ENCODE results near the gene DMRT2. TPM values are rescaled to one million over a fixed set of nuclear protein-coding genes. Genes with fewer than 3 reads are reported as not detected.

DMRT2 gene
- total and polyA plus RNA-seq, 2 of the 8 experiments (the other 6 are each of a cell fraction or from before 2014, with no cell fraction given): 0.29 to 0.93 TPM

- no peak for TF ChIP-seq KDM4A (IDR thresholded peaks at IDR 0.05; ENCODE audit: low read depth, low read length, severe bottlenecking)
- TF ChIP-seq TBP (IDR thresholded peaks at IDR 0.05; ENCODE audit: low read depth, low read length): no peak
- no peak for TF ChIP-seq SIN3A (conservative IDR thresholded peaks at IDR 0.05 in 1 of 2, IDR thresholded peaks at IDR 0.05 in 1 of 2; ENCODE audit: low read depth in 1 of 2, low read length in 2 of 2)
Observed at GRCh38 chr9:1053282-1053621, 3.1 kb downstream of the DMRT2 start (continued).

All from H1 (cell line).